OCI-LY3 (cell line): ENCODE measurements around the gene YY2.

ENCODE experiments used
- CTCF ChIP-seq: fragments of 200-600, 300-600 bp; sonication (generic); IDR thresholded peaks from 2 replicates; pipeline ENCODE4 v1.5.1; 2014; ENCODE audit warnings: antibody characterized with exemption, low read length, low read depth
- EZH2phosphoT487 ChIP-seq: fragments of 200-600 bp; shearing (Covaris generic); IDR thresholded peaks from 2 replicates; pipeline ENCODE4 v1.6.1; 2018; ENCODE audit warnings: antibody characterized with exemption, mixed run types, low read depth

- TF ChIP-seq CTCF (no peak), EZH2phosphoT487 (no peak)
These were observed 42.0 kb upstream of the YY2 start for GRCh38 chrX:21813612-21814368.
